Upper lobe of right lung (tissue), 1 donor: ENCODE data around the gene ATF7. TPM values are rescaled to one million over a fixed set of nuclear protein-coding genes. Genes with fewer than 3 reads are reported as not detected.
"Not testable (repeated sequence)": the region's sequence is repeated elsewhere in the genome, so short reads cannot be mapped to it uniquely, and the experiment has no call there.

Experiments used
- ATAC-seq: fragments of 200-7000 bp; cut with Tn5 transposase; one replicate; pipeline ENCODE4 v1.9.1; 2020; ENCODE audit warnings: mild to moderate bottlenecking, moderate library complexity
- DNase-seq: peaks from one replicate; pipeline ENCODE4 v3.0.0-alpha.2; 2020
- H3K27ac ChIP-seq: fragments of 200-600 bp; one replicate; pipeline ENCODE4 v1.8.0; 2022
- H3K27me3 ChIP-seq: fragments of 200-600 bp; one replicate; pipeline ENCODE4 v1.8.0; 2022; ENCODE audit warnings: mild to moderate bottlenecking
- H3K36me3 ChIP-seq: fragments of 200-600 bp; one replicate; pipeline ENCODE4 v1.8.0; 2022
- H3K4me1 ChIP-seq: fragments of 200-600 bp; one replicate; pipeline ENCODE4 v1.8.0; 2022
- H3K4me3 ChIP-seq: fragments of 200-600 bp; one replicate; pipeline ENCODE4 v1.8.0; 2022; ENCODE audit warnings: mild to moderate bottlenecking
- H3K9me3 ChIP-seq: fragments of 200-600 bp; one replicate; pipeline ENCODE4 v1.8.0; 2022
- CTCF ChIP-seq: fragments of 200-600 bp; IDR thresholded peaks from one replicate; pipeline ENCODE4 v1.8.0; 2022; ENCODE audit warnings: antibody characterized with exemption
- intact Hi-C: fragments of 100-400 bp; cut with DNase I; formaldehyde crosslinking; loops from one replicate; pipeline ENCODE4 v1.11.0; 2022
- total RNA-seq: library from RNA; stranded (reverse); fragmentation: NEBNext Ultra II Directional; extraction: Animal tissue kit (Norgen Biotek cat#: 25700); gene quantifications from one replicate; pipeline ENCODE4 v1.2.1, GENCODE V29; 2021
- donor health status: DM: no; HTN: yes; CAD: no; lungs with severe emphysema.

The ATF7 gene
- total RNA-seq, 1 donor from 2014 or later = 54.0 TPM

DNA sequence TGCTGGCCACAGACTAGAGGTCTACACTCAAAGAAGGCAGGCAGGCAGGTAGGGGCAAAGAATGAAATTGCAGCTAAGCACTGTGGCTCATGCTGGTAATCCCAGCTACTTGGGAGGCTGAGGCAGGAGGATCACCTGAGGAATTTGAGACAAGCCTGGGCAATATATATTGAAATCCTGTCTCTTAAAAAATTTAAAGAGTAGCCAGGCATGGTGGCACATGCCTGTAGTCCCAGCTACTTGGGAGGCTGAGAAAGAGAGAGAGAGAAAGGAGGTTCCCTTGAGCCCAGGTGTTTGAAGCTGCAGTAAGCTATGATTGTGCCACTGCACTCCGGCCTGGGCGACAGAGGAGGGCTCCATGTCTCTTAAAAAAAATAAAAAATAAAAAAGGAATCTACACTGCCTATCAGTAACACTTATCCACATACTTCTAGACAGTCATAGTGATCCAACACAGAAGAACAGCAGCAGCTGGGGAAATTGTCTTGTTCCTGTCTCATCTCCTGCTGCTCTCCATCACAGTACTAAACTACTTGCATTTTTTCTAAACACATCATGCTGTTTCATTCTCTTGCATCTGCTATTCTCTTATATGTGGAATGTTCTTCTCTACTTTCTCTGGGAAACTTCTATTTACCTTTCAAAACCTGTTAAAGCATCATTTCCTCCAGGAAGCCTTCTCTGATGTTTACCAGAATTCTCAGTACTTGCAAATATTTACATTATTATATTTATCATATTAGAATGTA lies 57.2 kb downstream of the ATF7 start:
- intact Hi-C loops = no loop called here

DNA sequence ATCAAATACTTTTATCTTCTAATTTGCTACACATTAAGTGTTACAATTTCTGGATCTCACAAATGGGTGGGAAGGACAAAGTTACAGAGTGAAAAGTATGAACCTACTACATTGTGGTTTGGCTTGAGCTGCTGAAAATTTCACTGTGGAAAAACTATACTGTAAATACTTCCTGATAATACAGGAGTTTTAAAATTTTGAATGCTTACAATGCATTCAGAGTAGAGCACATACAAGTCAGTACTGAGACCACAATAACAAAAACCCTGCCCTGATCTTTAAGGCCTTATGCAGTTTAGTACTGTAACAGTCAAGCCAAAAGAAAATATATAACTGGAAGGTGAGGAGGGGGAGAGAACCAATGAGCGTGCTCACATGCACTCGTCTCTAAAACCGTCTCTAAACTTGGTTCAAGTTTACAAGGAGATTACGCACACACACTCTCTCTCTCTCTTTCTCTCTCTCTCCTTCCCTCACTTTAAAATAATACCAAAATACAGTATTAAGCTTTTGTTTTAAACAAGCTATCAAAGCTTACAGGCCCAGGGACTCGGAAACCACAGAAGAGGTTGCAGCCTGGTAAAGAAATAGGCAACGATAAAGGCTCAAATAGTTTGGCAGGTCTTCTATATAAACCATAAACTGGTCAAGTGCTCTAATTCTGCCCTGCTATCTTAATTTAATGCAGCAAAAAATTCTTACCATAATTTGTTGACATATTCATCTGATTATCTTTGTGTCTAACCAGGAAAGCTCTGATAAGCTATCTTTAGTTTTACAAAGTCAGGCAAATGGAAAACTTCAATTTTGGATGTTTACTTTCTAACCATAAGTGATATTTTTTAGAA lies 58.0 kb downstream of the ATF7 start:
- intact Hi-C loops = no loop called here
- Histone ChIP-seq H3K27ac (no peak overlapping the region), H3K4me3 (no peak overlapping the region), H3K27me3 (no peaks in the 10 kb centered on the region), H3K4me1 (peaks cover 30% of the 10 kb centered on the region), H3K9me3 (no peaks in the 10 kb centered on the region), H3K36me3 (no peaks in the 10 kb centered on the region)
- ATAC-seq = no peak
- TF ChIP-seq CTCF = no peak
- DNase-seq = no peak

More for the DNA sequence above, 57.2 kb downstream of the ATF7 start:
- no peaks in the 10 kb centered on the region for H3K36me3 ChIP-seq
- no peaks in the 10 kb centered on the region for H3K27me3 ChIP-seq
- no peak overlapping the region for H3K27ac ChIP-seq
- H3K4me1 ChIP-seq = peaks cover 29% of the 10 kb centered on the region
- TF ChIP-seq CTCF = no peak
- DNase-seq (no peak), ATAC-seq (no peak)
- H3K4me3 ChIP-seq = no peak overlapping the region
- H3K9me3 ChIP-seq = no peaks in the 10 kb centered on the region

- ATAC-seq, H3K27ac ChIP-seq, H3K36me3 ChIP-seq, H3K4me3 ChIP-seq, H3K27me3 ChIP-seq, intact Hi-C loops, H3K9me3 ChIP-seq, DNase-seq: not testable (repeated sequence)
- H3K4me1 ChIP-seq = peaks cover 39% of the 10 kb centered on the region
Observed at GRCh38 chr12:53565376-53565775, 60.8 kb downstream of the ATF7 start.

GRCh38 chr12:53564941-53565340 lies 61.2 kb downstream of the ATF7 start:
- TF ChIP-seq CTCF = no peak
- H3K9me3 ChIP-seq = no peaks in the 10 kb centered on the region
- intact Hi-C loops = no loop called here
- no peak overlapping the region for H3K4me3 ChIP-seq
- H3K27ac ChIP-seq = no peak overlapping the region
- ATAC-seq (no peak), DNase-seq (no peak)
- peaks cover 7% of the 10 kb centered on the region for H3K36me3 ChIP-seq
- peaks cover 39% of the 10 kb centered on the region for H3K4me1 ChIP-seq
- H3K27me3 ChIP-seq = no peaks in the 10 kb centered on the region

DNA sequence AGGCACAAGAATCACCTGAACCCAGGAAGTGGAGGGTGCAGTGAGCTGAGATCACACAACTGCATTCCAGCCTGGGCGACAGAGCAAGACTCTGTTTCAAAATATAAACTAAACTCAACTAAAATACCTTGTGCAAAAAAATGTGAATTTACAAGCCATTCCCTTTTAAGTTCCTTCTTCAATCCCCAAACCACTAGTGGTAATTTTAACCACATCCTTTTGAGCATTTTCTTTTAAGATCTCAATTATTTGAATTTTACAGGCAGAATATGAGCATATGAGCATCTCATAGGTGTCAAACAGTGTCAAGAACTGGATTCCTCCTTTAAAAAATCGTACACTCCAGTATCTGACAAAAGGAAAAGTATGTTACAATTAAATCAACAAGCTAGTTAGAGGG lies 61.9 kb downstream of the ATF7 start:
- Histone ChIP-seq H3K27me3 (no peaks in the 10 kb centered on the region), H3K9me3 (no peaks in the 10 kb centered on the region), H3K36me3 (peaks cover 7% of the 10 kb centered on the region), H3K4me3 (no peak overlapping the region), H3K4me1 (peaks cover 33% of the 10 kb centered on the region), H3K27ac (no peak overlapping the region)
- no peak for TF ChIP-seq CTCF
- intact Hi-C loops = no loop called here
- no peak for DNase-seq
- ATAC-seq = no peak

GRCh38 chr12:53563452-53564028 lies 62.6 kb downstream of the ATF7 start:
- ATAC-seq (no peak), DNase-seq (no peak)
- intact Hi-C loops = no loop called here
- Histone ChIP-seq H3K36me3 (peaks cover 7% of the 10 kb centered on the region), H3K4me3 (no peak overlapping the region), H3K27ac (no peak overlapping the region), H3K4me1 (peaks cover 26% of the 10 kb centered on the region), H3K9me3 (no peaks in the 10 kb centered on the region), H3K27me3 (no peaks in the 10 kb centered on the region)
- TF ChIP-seq CTCF = no peak
